Right lobe of liver (tissue), 6 donors: ENCODE data around the gene PALB2. TPM values are rescaled to one million over a fixed set of nuclear protein-coding genes. Genes with fewer than 3 reads are reported as not detected.
A peak's percentile ranks its signal among the peaks of the same experiment; 100 is the strongest.

Source experiments
- ATAC-seq, 4 donors: fragments of 200-7000 bp; cut with Tn5 transposase; one replicate each; pipeline ENCODE4 v1.9.1; 2020; ENCODE audit warnings: mild to moderate bottlenecking in 4 of 4, moderate library complexity in 4 of 4
- DNase-seq, 3 donors: peaks; one replicate each; pipeline ENCODE4 v3.0.0-alpha.2; 2020
- H3K27ac ChIP-seq, 3 donors: fragments of 200-600 bp; one replicate each; pipeline ENCODE4 v1.8.0; 2022
- H3K27me3 ChIP-seq, 2 donors: fragments of 200-600 bp; one replicate each; pipeline ENCODE4 v1.8.0; 2022
- H3K36me3 ChIP-seq, 4 donors: fragments of 200-600 bp; sonication (generic) in 1 of 4; one replicate each; pipeline versions ENCODE4 v1.5.1 to v1.8.0; 2017 to 2022; ENCODE audit warnings: control low read depth in 1 of 4
- H3K4me1 ChIP-seq, 4 donors: fragments of 200-600 bp; sonication (generic) in 1 of 4; one replicate each; pipeline versions ENCODE4 v1.5.1 to v1.8.0; 2017 to 2022; ENCODE audit warnings: control low read depth in 1 of 4
- H3K4me3 ChIP-seq, 3 donors: fragments of 200-600 bp; one replicate each; pipeline ENCODE4 v1.8.0; 2022
- H3K9me3 ChIP-seq, 4 donors: fragments of 200-600 bp; sonication (generic) in 1 of 4; one replicate each; pipeline versions ENCODE4 v1.5.1 to v1.8.0; 2017 to 2022; ENCODE audit warnings: control low read depth in 1 of 4
- CTCF ChIP-seq, 4 donors: fragments of 200-600 bp in 3 of 4; fragments of 450-650 bp in 1 of 4; IDR thresholded peaks; one replicate each; pipeline versions ENCODE4 v1.5.1 to v1.8.0; 2016 to 2022; ENCODE audit warnings: antibody characterized with exemption in 4 of 4, mild to moderate bottlenecking in 2 of 4
- POLR2A ChIP-seq: fragments of 450-650 bp; IDR thresholded peaks from one replicate; pipeline ENCODE4 v1.6.1; 2017; ENCODE audit warnings: antibody characterized with exemption, mild to moderate bottlenecking
- WGBS: methylation state at CpG from one replicate; pipeline ENCODE4 v1.1.6; 2018; ENCODE audit warnings: low coverage, low lambda C conversion rate; ENCODE audit not compliant: insufficient coverage; ENCODE audit errors: missing lambda C conversion rate; 5-methylcytosine and 5-hydroxymethylcytosine counted together
- intact Hi-C, 2 donors: fragments of 100-400 bp; cut with DNase I; formaldehyde crosslinking; loops; one replicate each; pipeline versions ENCODE4 v1.11.2 to v1.14.1; 2022
- total RNA-seq, 6 experiments: library from RNA; depleted of rRNA in 2 of 6; stranded (reverse); fragments of >200 nt in 2 of 6; fragmentation: NEBNext Ultra II Directional in 3 of 6; extraction: Animal tissue kit (Norgen Biotek cat#: 25700) in 3 of 6; gene quantifications; one replicate each; pipeline versions ENCODE4 v1.1.0 to v1.2.4, GENCODE V29; 2016 to 2023
- donor health status: DM: no; HTN: yes; CAD: no.
- donor health status: DM: no; HTN: no; CAD: no.
- donor health status: DM: no; HTN: no; CAD: no.
- donor health status: DM: no; HTN: yes; CAD: no.
- donor health status: DM: no; HTN: yes; CAD: no.

The PALB2 gene
- total RNA-seq, 6 experiments from 2014 or later = 4.3 to 7.7 (median 5.4) TPM

GRCh38 chr16:23570992-23571632 is 70.0 kb downstream of the PALB2 start:
- WGBS = 66% methylated on average over 3 of the region's 8 CpGs
- Histone ChIP-seq H3K36me3 (peaks cover 6 to 66% (median 23%) of the 10 kb centered on the region in 4 donors), H3K27me3 (no peaks in the 10 kb centered on the region), H3K9me3 (no peaks in the 10 kb centered on the region), H3K27ac (no peak overlapping the region), H3K4me1 (no peaks in the 10 kb centered on the region), H3K4me3 (no peak overlapping the region)
- intact Hi-C loops = no loop called here
- ATAC-seq (peak; percentile 36 to 62 (median 41)), DNase-seq (peak in 1 of 3 donors; percentile 28)
- TF ChIP-seq CTCF (IDR thresholded peaks at IDR 0.05) (no peak), POLR2A (no peak)

- H3K27ac ChIP-seq = no peak overlapping the region
- 100% methylated on average over 2 of the region's 3 CpGs for WGBS
- intact Hi-C loops = no loop called here
Measured at GRCh38 chr16:23567602-23568001, 73.5 kb downstream of the PALB2 start.

GRCh38 chr16:23566724-23567123 is 74.4 kb downstream of the PALB2 start:
- Histone ChIP-seq H3K4me3 (no peak overlapping the region), H3K9me3 (no peaks in the 10 kb centered on the region), H3K36me3 (peaks cover 14 to 94% (median 42%) of the 10 kb centered on the region in 4 donors), H3K4me1 (no peaks in the 10 kb centered on the region), H3K27ac (no peak overlapping the region), H3K27me3 (no peaks in the 10 kb centered on the region)
- ATAC-seq (no peak), DNase-seq (no peak)
- no peak for TF ChIP-seq CTCF (IDR thresholded peaks at IDR 0.05)
- intact Hi-C loops = no loop called here
- WGBS = 87% methylated on average over 4 of the region's 8 CpGs

More at GRCh38 chr16:23567602-23568001, 73.5 kb downstream of the PALB2 start:
- Histone ChIP-seq H3K36me3 (peaks cover 12 to 91% (median 41%) of the 10 kb centered on the region in 4 donors), H3K4me3 (no peak overlapping the region), H3K27me3 (no peaks in the 10 kb centered on the region), H3K4me1 (no peaks in the 10 kb centered on the region), H3K9me3 (no peaks in the 10 kb centered on the region)
- no peak for ATAC-seq
- no peak for DNase-seq
- TF ChIP-seq CTCF (IDR thresholded peaks at IDR 0.05) = no peak
- TF ChIP-seq POLR2A = no peak

- no peaks in the 10 kb centered on the region for H3K9me3 ChIP-seq
- peaks cover 14 to 93% (median 34%) of the 10 kb centered on the region in 4 donors for H3K36me3 ChIP-seq
- no peak overlapping the region for H3K4me3 ChIP-seq
- intact Hi-C loops = no loop called here
- no peaks in the 10 kb centered on the region for H3K4me1 ChIP-seq
- TF ChIP-seq CTCF (IDR thresholded peaks at IDR 0.05) (no peak), POLR2A (no peak)
- WGBS = 83% methylated on average over 9 of the region's 9 CpGs
- ATAC-seq (no peak), DNase-seq (no peak)
- no peaks in the 10 kb centered on the region for H3K27me3 ChIP-seq
- no peak overlapping the region for H3K27ac ChIP-seq
Measured at GRCh38 chr16:23564575-23565363, 76.3 kb downstream of the PALB2 start.
